Endothelial cell of umbilical vein (primary cell): ENCODE results near the gene TTC31. TPM values are rescaled to one million over a fixed set of nuclear protein-coding genes. Genes with fewer than 3 reads are reported as not detected.

Experiments
- BruUV-seq: library from RNA; stranded (reverse); fragments of 400-500 nt; replicated peaks from 2 replicates; lab custom pipeline; 2021; lab: Mats Ljungman, UMichigan
- CTCF ChIA-PET: fragments of 300-600, 350-600 bp; sonication (Branson Sonifier 250); formaldehyde crosslinking; loops from one replicate; lab custom pipeline; 2021; ENCODE audit warnings: antibody characterized with exemption, inconsistent platforms; lab: Charles Lee
- POLR2A ChIA-PET: fragments of 300-600, 350-600 bp; sonication (Branson Sonifier 250); formaldehyde crosslinking; loops from one replicate; lab custom pipeline; 2021; ENCODE audit warnings: antibody characterized with exemption, inconsistent platforms; lab: Charles Lee
- DNase-seq: peaks from one replicate; pipeline ENCODE4 v3.0.0-alpha.2; 2011; ENCODE audit warnings: low read depth, low spot score
- FAIRE-seq: peaks from 2 replicates; lab custom pipeline; 2011; peaks lifted over from hg19 to GRCh38; lab: Jason Lieb, UNC
- H2AFZ ChIP-seq: 2 replicates; pipeline ENCODE4 v1.6.0; 2012; ENCODE audit warnings: low read depth, low read length, control low read depth, inconsistent platforms
- H3K27ac ChIP-seq: 2 replicates; pipeline ENCODE4 v1.5.1; 2011; ENCODE audit warnings: low read depth, mild to moderate bottlenecking, control low read depth, low read length, moderate library complexity; ENCODE audit not compliant: insufficient read depth
- H3K27me3 ChIP-seq, 2 experiments: 2 replicates each; pipeline versions ENCODE4 v1.6.0 to v1.6.1; 2011; ENCODE audit warnings: low read length in 2 of 2, mixed read lengths in 1 of 2; ENCODE audit not compliant: control insufficient read depth in 2 of 2, insufficient read depth in 2 of 2
- H3K36me3 ChIP-seq, 2 experiments: 2 replicates in 1 of 2; 3 replicates in 1 of 2; pipeline ENCODE4 v1.5.1; 2011; ENCODE audit warnings: low read length in 2 of 2, mild to moderate bottlenecking in 1 of 2, moderate library complexity in 1 of 2; ENCODE audit not compliant: control insufficient read depth in 2 of 2, insufficient read depth in 2 of 2; ENCODE audit errors: extremely low read depth in 1 of 2
- H3K4me1 ChIP-seq: 3 replicates; pipeline ENCODE4 v1.5.1; 2011; ENCODE audit warnings: mild to moderate bottlenecking, low read length; ENCODE audit not compliant: control insufficient read depth, insufficient read depth; ENCODE audit errors: extremely low read depth
- H3K4me2 ChIP-seq: 2 replicates; pipeline ENCODE4 v1.6.1; 2011; ENCODE audit warnings: low read length, control low read depth, mixed read lengths; ENCODE audit not compliant: insufficient read depth
- H3K4me3 ChIP-seq, 3 experiments: fragments of 200-600 bp in 1 of 3; sonication (generic), shearing (Covaris generic) in 1 of 3; replicated peaks in 1 of 3; 2 replicates each; pipeline ENCODE4 v1.5.1; 2011 to 2016; ENCODE audit warnings: control low read depth in 3 of 3, low read length in 3 of 3, mild to moderate bottlenecking in 2 of 3, inconsistent platforms in 1 of 3, low read depth in 1 of 3, moderate library complexity in 1 of 3; ENCODE audit not compliant: insufficient read depth in 1 of 3
- H3K79me2 ChIP-seq: 2 replicates; pipeline ENCODE4 v1.6.0; 2012; ENCODE audit warnings: low read length, inconsistent platforms; ENCODE audit not compliant: control insufficient read depth, insufficient read depth
- H3K9ac ChIP-seq: replicated peaks from 2 replicates; pipeline ENCODE3; 2011; ENCODE audit warnings: low read length, control low read depth; ENCODE audit not compliant: insufficient read depth; ENCODE audit errors: extremely low read depth
- H3K9me1 ChIP-seq: replicated peaks from 3 replicates; pipeline ENCODE4 v1.6.0; 2011; ENCODE audit warnings: mild to moderate bottlenecking, low read length; ENCODE audit not compliant: control insufficient read depth, insufficient read depth; ENCODE audit errors: extremely low read depth
- H3K9me3 ChIP-seq: replicated peaks from 2 replicates; pipeline ENCODE4 v1.5.1; 2012; ENCODE audit warnings: low read length, inconsistent platforms; ENCODE audit not compliant: control insufficient read depth, insufficient read depth
- H4K20me1 ChIP-seq: replicated peaks from 2 replicates; pipeline ENCODE3; 2011; ENCODE audit warnings: mild to moderate bottlenecking, low read length; ENCODE audit not compliant: control insufficient read depth, insufficient read depth; ENCODE audit errors: extremely low read depth
- CTCF ChIP-seq, 2 donors: IDR thresholded peaks; 1 replicate in 1 of 2; 2 replicates in 1 of 2; pipeline ENCODE4 v1.5.1; 2011; ENCODE audit warnings: low read length in 2 of 2, mild to moderate bottlenecking in 2 of 2, moderate library complexity in 2 of 2, control low read depth in 1 of 2, inconsistent platforms in 1 of 2, low read depth in 1 of 2; ENCODE audit not compliant: insufficient read depth in 1 of 2; ENCODE audit errors: extremely low read depth in 1 of 2
- FOS ChIP-seq: IDR thresholded peaks from 2 replicates; pipeline ENCODE4 v1.6.1; 2011; ENCODE audit warnings: mild to moderate bottlenecking, low read length, moderate library complexity, borderline replicate concordance; ENCODE audit not compliant: insufficient read depth
- MYC ChIP-seq: IDR thresholded peaks from one replicate; pipeline ENCODE4 v1.6.1; 2011; ENCODE audit warnings: mild to moderate bottlenecking, low read depth, low read length
- POLR2AphosphoS5 ChIP-seq: IDR thresholded peaks from 2 replicates; pipeline ENCODE4 v1.6.1; 2012; ENCODE audit warnings: low read depth, mild to moderate bottlenecking, control low read depth, low read length, moderate library complexity; ENCODE audit not compliant: insufficient read depth
- dilution Hi-C: fragments of 300-500 bp; cut with MboI; formaldehyde crosslinking; loops from one replicate; pipeline ENCODE4 v1.15.0; 2019; ENCODE audit warnings: low sequenced_read_pairs; ENCODE audit not compliant: extremely low pct_ligation_motif_present
- intact Hi-C: fragments of 100-400 bp; cut with micrococcal nuclease; formaldehyde crosslinking; loops from one replicate; pipeline ENCODE4 v1.10.0; 2022
- polyA plus RNA-seq, 4 experiments: library from polyadenylated mRNA; depleted of rRNA in 3 of 4; stranded (reverse) in 3 of 4; unstranded in 1 of 4; fragments of >200 nt; gene quantifications; 2 replicates each; pipeline versions ENCODE4 v1.2.1 to v1.2.3, GENCODE V29; 2011 to 2012; ENCODE audit warnings: missing spikeins in 1 of 4
- total RNA-seq: library from RNA; stranded (reverse); gene quantifications from 2 replicates; pipeline ENCODE4 v1.2.3, GENCODE V29; 2021

Gene TTC31
- total and polyA plus RNA-seq, 2 donors (not counting 3 experiments of a cell fraction or from before 2014, with no cell fraction given), result 20.1 to 24.1 TPM

- dilution Hi-C loops, result no loop called here
- H3K4me1 ChIP-seq, result peaks cover 29% of the 10 kb centered on the region
- intact Hi-C loops, result loop anchor here (5.0 kb wide), 1 partner anchor 148 kb away; the partner anchor contains the start of gene SEMA4F
- TF ChIP-seq FOS (no peak), MYC (no peak)
- CTCF ChIA-PET, result interaction anchor here (0.7 to 1.9 kb wide), 4 partner anchors 11 to 113 kb away, joined by 3 to 6 read pairs (median 4); partner anchors contain the start of gene MRPL53
- H3K9me1 ChIP-seq, result no peaks in the 10 kb centered on the region
- H4K20me1 ChIP-seq, result no peaks in the 10 kb centered on the region
- peaks cover 12 to 26% of the 10 kb centered on the region in 2 experiments for H3K27me3 ChIP-seq
- no peak overlapping the region for H3K4me3 ChIP-seq
- POLR2A ChIA-PET, result interaction anchor here (1.0 to 1.3 kb wide), 2 partner anchors 21 to 46 kb away, joined by 4 read pairs; partner anchors contain the start of genes DQX1 and WBP1
- no peak overlapping the region for H2AFZ ChIP-seq
- H3K36me3 ChIP-seq, result peaks cover 0 to 4% of the 10 kb centered on the region in 2 experiments
- no peaks in the 10 kb centered on the region for H3K9me3 ChIP-seq
- H3K27ac ChIP-seq, result no peak overlapping the region
- FAIRE-seq (no peak), DNase-seq (no peak)
- no TSS peak for BruUV-seq
- peaks cover 4% of the 10 kb centered on the region for H3K79me2 ChIP-seq
- H3K9ac ChIP-seq, result no peak overlapping the region
- peak overlapping the region; percentile 62 for H3K4me2 ChIP-seq
Observed at GRCh38 chr2:74504591-74504990, 21.7 kb downstream of the TTC31 start.

- H3K79me2 ChIP-seq, result peaks cover 4% of the 10 kb centered on the region
- H3K9me1 ChIP-seq, result no peaks in the 10 kb centered on the region
- H4K20me1 ChIP-seq, result no peaks in the 10 kb centered on the region
- no peak overlapping the region for H2AFZ ChIP-seq
- BruUV-seq, result no TSS peak
- TF ChIP-seq POLR2AphosphoS5 (no peak), CTCF (IDR thresholded peaks at IDR 0.05; ENCODE audit: extremely low read depth in 1 of 2, insufficient read depth in 1 of 2, low read depth in 1 of 2, low read length in 2 of 2) (no peak)
- DNase-seq (no peak), FAIRE-seq (no peak)
- H3K27me3 ChIP-seq, result peaks cover 15 to 26% of the 10 kb centered on the region in 2 experiments
- dilution Hi-C loops, result no loop called here
- no peak overlapping the region for H3K4me3 ChIP-seq
- H3K4me1 ChIP-seq, result peaks cover 29% of the 10 kb centered on the region
- intact Hi-C loops, result loop anchor here (2.0 kb wide), 1 partner anchor 49 kb away; the partner anchor contains the start of gene DOK1
- ChIA-PET POLR2A (interaction anchor here (0.6 kb wide), 1 partner anchor 48 kb away, joined by 4 read pairs; no protein-coding TSS in a partner anchor), CTCF (interaction anchor here (1.9 kb wide), 1 partner anchor 26 kb away, joined by 6 read pairs; no protein-coding TSS in a partner anchor)
- no peaks in the 10 kb centered on the region for H3K9me3 ChIP-seq
- no peak overlapping the region for H3K4me2 ChIP-seq
- no peak overlapping the region for H3K9ac ChIP-seq
- H3K36me3 ChIP-seq, result peaks cover 0 to 4% of the 10 kb centered on the region in 2 experiments
- no peak overlapping the region for H3K27ac ChIP-seq
Observed at GRCh38 chr2:74505448-74506246, 22.8 kb downstream of the TTC31 start.
